Subcutaneous adipose tissue (tissue), 4 donors: ENCODE data around the gene SCARF2. TPM values are rescaled to one million over a fixed set of nuclear protein-coding genes. Genes with fewer than 3 reads are reported as not detected.

Experiments
- CTCF ChIP-seq: fragments of 450-650 bp; IDR thresholded peaks from one replicate; pipeline ENCODE4 v1.5.1; 2016; ENCODE audit warnings: low read depth, mild to moderate bottlenecking, control low read depth, antibody characterized with exemption, moderate library complexity
- total RNA-seq, 4 donors: library from RNA; depleted of rRNA; stranded (reverse); fragments of >200 nt; gene quantifications; one replicate each; pipeline ENCODE4 v1.1.0, GENCODE V29; 2016

The SCARF2 gene
- total RNA-seq, 4 donors from 2014 or later: 2.8 to 15.4 (median 8.1) TPM

GRCh38 chr22:20472629-20473442, 35.2 kb upstream of the SCARF2 start:
- no peak for TF ChIP-seq CTCF

GRCh38 chr22:20471126-20471833, 33.7 kb upstream of the SCARF2 start:
- no peak for TF ChIP-seq CTCF

GRCh38 chr22:20469110-20469868, 31.7 kb upstream of the SCARF2 start:
- no peak for TF ChIP-seq CTCF

- no peak for TF ChIP-seq CTCF
These were observed 29.2 kb upstream of the SCARF2 start for GRCh38 chr22:20466659-20467379.

GRCh38 chr22:20465759-20466077, 28.1 kb upstream of the SCARF2 start:
- no peak for TF ChIP-seq CTCF

- TF ChIP-seq CTCF: no peak
These were observed 27.5 kb upstream of the SCARF2 start for GRCh38 chr22:20464912-20465758.
